PC-3 (cell line): ENCODE results near the gene PDP2. TPM values are rescaled to one million over a fixed set of nuclear protein-coding genes. Genes with fewer than 3 reads are reported as not detected.

Source experiments
- ATAC-seq: fragments of 200-7000 bp; cut with Tn5 transposase; 2 replicates; pipeline ENCODE4 v1.9.1; 2020; ENCODE audit warnings: mild to moderate bottlenecking, moderate library complexity
- BruUV-seq: library from RNA; stranded (reverse); fragments of 400-500 nt; replicated peaks from 2 replicates; lab custom pipeline; 2021; lab: Mats Ljungman, UMichigan
- CTCF ChIA-PET: fragments of 300-600 bp; sonication (Branson Sonifier 250); formaldehyde crosslinking; loops from one replicate; lab custom pipeline; 2022; ENCODE audit warnings: antibody characterized with exemption; lab: Charles Lee
- POLR2A ChIA-PET: fragments of 300-600 bp; sonication (Branson Sonifier 250); formaldehyde crosslinking; loops from one replicate; lab custom pipeline; 2022; ENCODE audit warnings: antibody characterized with exemption; ENCODE audit not compliant: unreplicated experiment; lab: Charles Lee
- DNase-seq: peaks from one replicate; pipeline ENCODE4 v3.0.0-alpha.2; 2015
- H2AFZ ChIP-seq: fragments of 300-600 bp; sonication (generic); 2 replicates; pipeline ENCODE4 v1.6.0; 2016; ENCODE audit warnings: antibody characterized with exemption, low read length
- H3F3A ChIP-seq: fragments of 300-600 bp; sonication (generic); one replicate; pipeline ENCODE4 v1.6.0; 2017; ENCODE audit warnings: antibody characterized with exemption, low read length, control low read depth, mild to moderate bottlenecking; ENCODE audit not compliant: unreplicated experiment
- H3K27ac ChIP-seq: fragments of 300-600 bp; sonication (generic); 2 replicates; pipeline ENCODE4 v1.5.1; 2016; ENCODE audit warnings: mild to moderate bottlenecking, low read length
- H3K27me3 ChIP-seq: fragments of 300-600 bp; sonication (generic); 2 replicates; pipeline ENCODE4 v1.6.1; 2016; ENCODE audit warnings: low read length, mixed read lengths
- H3K36me3 ChIP-seq: fragments of 300-600 bp; sonication (generic); 2 replicates; pipeline ENCODE4 v1.6.1; 2016; ENCODE audit warnings: low read depth, mixed run types, low read length, mixed read lengths
- H3K4me1 ChIP-seq: fragments of 300-600 bp; sonication (generic); 2 replicates; pipeline ENCODE4 v1.5.1; 2016; ENCODE audit warnings: low read length; ENCODE audit not compliant: insufficient read depth
- H3K4me2 ChIP-seq: fragments of 300-600 bp; sonication (generic); 2 replicates; pipeline ENCODE4 v1.6.0; 2016; ENCODE audit warnings: low read length
- H3K4me3 ChIP-seq: fragments of 300-600 bp; sonication (generic); 2 replicates; pipeline ENCODE4 v1.5.1; 2016; ENCODE audit warnings: mild to moderate bottlenecking, low read length, mixed read lengths
- H3K79me2 ChIP-seq: fragments of 300-600 bp; sonication (generic); 2 replicates; pipeline ENCODE4 v1.6.1; 2017; ENCODE audit warnings: low read length, mixed read lengths
- H3K9ac ChIP-seq: fragments of 300-600 bp; sonication (generic); 2 replicates; pipeline ENCODE4 v1.6.0; 2016; ENCODE audit warnings: mild to moderate bottlenecking, low read length
- H3K9me2 ChIP-seq: fragments of 300-600 bp; sonication (generic); replicated peaks from 2 replicates; pipeline ENCODE4 v1.6.1; 2016; ENCODE audit warnings: mixed run types, low read length, mixed read lengths
- H3K9me3 ChIP-seq: fragments of 300-600 bp; sonication (generic); 2 replicates; pipeline ENCODE4 v1.6.1; 2016; ENCODE audit warnings: low read length, mixed read lengths
- H4K20me1 ChIP-seq: fragments of 300-600 bp; sonication (generic); 2 replicates; pipeline ENCODE4 v1.6.1; 2016; ENCODE audit warnings: low read length, mixed read lengths
- CTCF ChIP-seq: fragments of 300-600 bp; sonication (generic); conservative IDR thresholded peaks from 2 replicates; pipeline ENCODE4 v1.5.1; 2017; ENCODE audit warnings: antibody characterized with exemption, low read depth, mild to moderate bottlenecking, low read length
- EZH2 ChIP-seq: fragments of 300-600 bp; sonication (generic); IDR thresholded peaks from one replicate; pipeline ENCODE4 v1.6.1; 2017; ENCODE audit warnings: antibody characterized with exemption, mild to moderate bottlenecking, low read length; ENCODE audit not compliant: unreplicated experiment
- EZH2phosphoT487 ChIP-seq: fragments of 300-600 bp; sonication (generic); IDR thresholded peaks from 2 replicates; pipeline ENCODE4 v1.6.1; 2018; ENCODE audit warnings: mild to moderate bottlenecking, antibody characterized with exemption, low read length, borderline replicate concordance
- intact Hi-C: fragments of 100-400 bp; cut with micrococcal nuclease; formaldehyde crosslinking; loops from 2 replicates; pipeline ENCODE4 v1.9.0; 2023
- total RNA-seq: library from RNA; depleted of rRNA; stranded (reverse); fragments of >200 nt; gene quantifications from 2 replicates; pipeline ENCODE4 v1.2.3, GENCODE V29; 2014

Gene PDP2
- total RNA-seq, 1 experiment from 2014 or later: 2.8 TPM

GRCh38 chr16:66936889-66937554 is 56.7 kb downstream of the PDP2 start:
- no peak for DNase-seq
- H3K9ac ChIP-seq: no peak overlapping the region
- ChIA-PET POLR2A (no interaction called here), CTCF (interaction anchor here (0.6 kb wide), 2 partner anchors 274 to 532 kb away, joined by 3 to 5 read pairs; no protein-coding TSS in a partner anchor)
- ATAC-seq: no peak
- peaks cover 3% of the 10 kb centered on the region; the same call in 1 of the 2 replicates for H4K20me1 ChIP-seq
- TF ChIP-seq EZH2 (no peak), CTCF (no peak), EZH2phosphoT487 (no peak)
- no peak overlapping the region for H3K27ac ChIP-seq
- no peaks in the 10 kb centered on the region for H3K9me2 ChIP-seq
- H3K4me1 ChIP-seq: peaks cover 10% of the 10 kb centered on the region; the same call in 1 of the 2 replicates
- no peak overlapping the region for H2AFZ ChIP-seq
- no peaks in the 10 kb centered on the region for H3F3A ChIP-seq
- no peaks in the 10 kb centered on the region for H3K27me3 ChIP-seq
- peaks cover 42% of the 10 kb centered on the region for H3K79me2 ChIP-seq
- no peaks in the 10 kb centered on the region for H3K36me3 ChIP-seq
- H3K9me3 ChIP-seq: no peaks in the 10 kb centered on the region
- no peak overlapping the region for H3K4me2 ChIP-seq
- no TSS peak for BruUV-seq
- H3K4me3 ChIP-seq: no peak overlapping the region
- intact Hi-C loops: no loop called here

GRCh38 chr16:66937725-66938337 is 57.5 kb downstream of the PDP2 start:
- H3K27me3 ChIP-seq: no peaks in the 10 kb centered on the region
- no peak for TF ChIP-seq EZH2phosphoT487
- TF ChIP-seq CTCF: no peak
- no peak for TF ChIP-seq EZH2
- DNase-seq: no peak
- no peak overlapping the region for H3K4me2 ChIP-seq
- CTCF ChIA-PET: no interaction called here
- peaks cover 10% of the 10 kb centered on the region; the same call in 1 of the 2 replicates for H3K4me1 ChIP-seq
- no peak overlapping the region for H3K9ac ChIP-seq
- peaks cover 3% of the 10 kb centered on the region; the same call in 1 of the 2 replicates for H4K20me1 ChIP-seq
- ATAC-seq: no peak
- H3K9me2 ChIP-seq: no peaks in the 10 kb centered on the region
- no peak overlapping the region for H2AFZ ChIP-seq
- no peak overlapping the region for H3K27ac ChIP-seq
- POLR2A ChIA-PET: no interaction called here
- H3K9me3 ChIP-seq: no peaks in the 10 kb centered on the region
- intact Hi-C loops: no loop called here
- H3K79me2 ChIP-seq: peaks cover 38% of the 10 kb centered on the region
- no peak overlapping the region for H3K4me3 ChIP-seq
- BruUV-seq: no TSS peak
- no peaks in the 10 kb centered on the region for H3F3A ChIP-seq
- no peaks in the 10 kb centered on the region for H3K36me3 ChIP-seq

- Histone ChIP-seq H4K20me1 (no peaks in the 10 kb centered on the region), H3F3A (no peaks in the 10 kb centered on the region), H3K27me3 (no peaks in the 10 kb centered on the region), H3K27ac (no peak overlapping the region), H3K9me3 (no peaks in the 10 kb centered on the region), H3K4me2 (no peak overlapping the region), H3K9ac (no peak overlapping the region), H3K4me1 (0 out of 2 replicates have a peak, but pooled peaks cover 4% of the 10 kb centered on the region), H3K79me2 (peaks cover 24% of the 10 kb centered on the region), H2AFZ (no peak overlapping the region), H3K9me2 (no peaks in the 10 kb centered on the region), H3K4me3 (no peak overlapping the region), H3K36me3 (no peaks in the 10 kb centered on the region)
- no peak for ATAC-seq
- TF ChIP-seq EZH2: no peak
- TF ChIP-seq CTCF: no peak
- TF ChIP-seq EZH2phosphoT487: no peak
- BruUV-seq: no TSS peak
- no peak for DNase-seq
- ChIA-PET POLR2A (no interaction called here), CTCF (no interaction called here)
- intact Hi-C loops: no loop called here
Observed at GRCh38 chr16:66939366-66939765, 59.1 kb downstream of the PDP2 start.
